ENCODE results near the gene CES4A. TPM values are rescaled to one million over a fixed set of nuclear protein-coding genes. Genes with fewer than 3 reads are reported as not detected.

Gene CES4A
- total RNA-seq, 1 donor from 2014 or later, result 18.5 TPM

DNA sequence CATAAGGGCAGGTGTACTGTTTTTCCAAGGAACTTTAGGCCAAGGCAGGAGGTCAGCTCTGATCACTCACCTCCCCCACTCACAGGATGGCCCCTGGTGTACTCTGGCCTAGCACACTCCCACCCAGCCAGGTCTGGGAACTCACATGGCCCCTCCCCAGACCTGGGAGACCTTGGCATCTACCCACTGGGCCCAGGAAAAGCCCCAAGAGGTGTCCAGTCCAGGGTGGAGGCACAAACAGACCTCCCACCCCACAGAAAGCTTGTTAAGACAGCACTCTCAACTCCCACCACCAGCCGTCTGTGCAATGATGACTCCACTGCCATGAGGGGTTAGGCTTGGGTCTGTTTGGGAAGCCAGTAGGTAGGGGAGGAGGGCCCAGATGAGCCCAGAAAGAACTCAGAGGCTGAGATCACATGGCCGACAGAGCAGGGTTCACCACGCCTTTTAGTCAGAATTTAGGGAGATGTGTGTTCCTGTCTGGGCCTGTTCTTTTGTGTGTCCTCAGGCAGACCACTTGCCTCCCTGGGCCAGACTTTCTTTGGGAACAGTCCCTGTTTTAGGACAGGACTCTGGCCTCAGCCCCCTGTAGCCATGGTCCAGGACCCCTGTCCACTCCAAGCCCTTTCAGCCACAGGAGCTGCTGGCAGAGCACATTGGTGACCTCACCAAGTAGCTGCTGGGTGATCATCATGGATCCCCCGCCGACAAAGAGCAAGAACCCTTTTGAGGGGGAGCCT, 28.5 kb downstream of the CES4A start:
- Mint-ChIP-seq H3K27me3 (ENCODE audit: low read depth) (no peaks in the 10 kb centered on the region), H3K27ac (no peak overlapping the region), H3K9me3 (no peaks in the 10 kb centered on the region), H3K36me3 (no peaks in the 10 kb centered on the region), H3K4me3 (no peak overlapping the region), H3K4me1 (peaks cover 28% of the 10 kb centered on the region)
- TF ChIP-seq, protein P1, sequence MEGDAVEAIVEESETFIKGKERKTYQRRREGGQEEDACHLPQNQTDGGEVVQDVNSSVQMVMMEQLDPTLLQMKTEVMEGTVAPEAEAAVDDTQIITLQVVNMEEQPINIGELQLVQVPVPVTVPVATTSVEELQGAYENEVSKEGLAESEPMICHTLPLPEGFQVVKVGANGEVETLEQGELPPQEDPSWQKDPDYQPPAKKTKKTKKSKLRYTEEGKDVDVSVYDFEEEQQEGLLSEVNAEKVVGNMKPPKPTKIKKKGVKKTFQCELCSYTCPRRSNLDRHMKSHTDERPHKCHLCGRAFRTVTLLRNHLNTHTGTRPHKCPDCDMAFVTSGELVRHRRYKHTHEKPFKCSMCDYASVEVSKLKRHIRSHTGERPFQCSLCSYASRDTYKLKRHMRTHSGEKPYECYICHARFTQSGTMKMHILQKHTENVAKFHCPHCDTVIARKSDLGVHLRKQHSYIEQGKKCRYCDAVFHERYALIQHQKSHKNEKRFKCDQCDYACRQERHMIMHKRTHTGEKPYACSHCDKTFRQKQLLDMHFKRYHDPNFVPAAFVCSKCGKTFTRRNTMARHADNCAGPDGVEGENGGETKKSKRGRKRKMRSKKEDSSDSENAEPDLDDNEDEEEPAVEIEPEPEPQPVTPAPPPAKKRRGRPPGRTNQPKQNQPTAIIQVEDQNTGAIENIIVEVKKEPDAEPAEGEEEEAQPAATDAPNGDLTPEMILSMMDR (IDR thresholded peaks at IDR 0.05; ENCODE audit: unreplicated experiment), result no peak
- no peak for DNase-seq (ENCODE audit: low spot score in 2 of 2, unreplicated experiment in 2 of 2)

DNA sequence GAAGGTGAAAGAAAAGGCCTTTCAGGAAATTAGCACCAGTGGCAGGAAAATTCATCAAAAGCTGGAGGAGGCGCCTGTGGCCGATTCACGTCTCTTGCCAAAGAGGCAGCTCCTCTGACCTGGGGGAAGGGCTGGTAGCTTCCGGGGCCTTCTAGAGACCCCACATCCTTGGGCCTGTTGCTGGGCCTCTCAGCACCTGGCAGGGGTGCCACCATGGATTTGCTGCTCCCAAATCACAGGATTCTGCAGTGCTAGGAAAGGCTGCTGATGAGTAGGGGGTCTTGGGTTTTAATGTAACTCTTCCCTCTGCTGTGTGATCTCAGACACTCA, 29.0 kb downstream of the CES4A start:
- TF ChIP-seq, protein P1 (IDR thresholded peaks at IDR 0.05; ENCODE audit: unreplicated experiment), result no peak
- Mint-ChIP-seq H3K27me3 (ENCODE audit: low read depth) (no peaks in the 10 kb centered on the region), H3K4me1 (peaks cover 29% of the 10 kb centered on the region), H3K9me3 (no peaks in the 10 kb centered on the region), H3K36me3 (no peaks in the 10 kb centered on the region), H3K27ac (no peak overlapping the region), H3K4me3 (no peak overlapping the region)
- DNase-seq (ENCODE audit: low spot score in 2 of 2, unreplicated experiment in 2 of 2), result no peak

DNA sequence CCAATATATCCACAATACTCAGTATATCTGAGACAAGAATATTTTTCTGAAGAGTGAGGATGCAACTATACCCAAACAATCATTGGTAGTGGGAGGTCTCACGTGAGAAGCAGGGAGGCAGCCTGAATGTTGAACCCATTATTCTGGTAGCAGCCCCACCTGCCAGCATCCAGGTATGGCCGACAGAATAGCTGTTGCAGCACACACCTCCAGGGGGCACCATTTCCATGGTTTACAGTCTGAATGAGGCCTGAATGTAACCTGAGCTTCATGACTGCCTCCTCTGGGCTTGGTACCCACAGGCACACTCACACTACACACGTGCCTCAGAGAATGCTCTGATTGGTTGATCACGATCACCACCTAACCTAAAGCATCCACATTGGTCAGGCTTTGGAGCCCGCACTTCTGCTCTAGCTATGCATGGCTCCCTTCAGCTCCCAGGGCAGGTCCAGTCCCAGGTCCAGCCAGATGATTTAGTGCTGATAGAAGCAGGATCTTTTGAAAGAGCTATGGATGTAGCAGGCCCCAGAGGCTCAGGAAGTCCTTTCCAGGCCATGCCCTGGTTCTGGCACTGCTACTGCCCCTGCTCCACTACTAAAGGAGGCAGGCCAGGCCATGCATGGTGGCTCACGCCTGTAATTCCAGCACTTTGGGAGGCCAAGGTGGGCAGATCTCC, 29.6 kb downstream of the CES4A start:
- no peaks in the 10 kb centered on the region for H3K9me3 Mint-ChIP-seq
- DNase-seq (ENCODE audit: low spot score in 2 of 2, unreplicated experiment in 2 of 2), result peak; percentile 50 to 78
- H3K27me3 Mint-ChIP-seq (ENCODE audit: low read depth), result no peaks in the 10 kb centered on the region
- H3K4me3 Mint-ChIP-seq, result no peak overlapping the region
- no peak overlapping the region for H3K27ac Mint-ChIP-seq
- TF ChIP-seq, protein P1 (IDR thresholded peaks at IDR 0.05; ENCODE audit: unreplicated experiment), result peak; percentile 70
- no peaks in the 10 kb centered on the region for H3K36me3 Mint-ChIP-seq
- H3K4me1 Mint-ChIP-seq, result peaks cover 35% of the 10 kb centered on the region

DNA sequence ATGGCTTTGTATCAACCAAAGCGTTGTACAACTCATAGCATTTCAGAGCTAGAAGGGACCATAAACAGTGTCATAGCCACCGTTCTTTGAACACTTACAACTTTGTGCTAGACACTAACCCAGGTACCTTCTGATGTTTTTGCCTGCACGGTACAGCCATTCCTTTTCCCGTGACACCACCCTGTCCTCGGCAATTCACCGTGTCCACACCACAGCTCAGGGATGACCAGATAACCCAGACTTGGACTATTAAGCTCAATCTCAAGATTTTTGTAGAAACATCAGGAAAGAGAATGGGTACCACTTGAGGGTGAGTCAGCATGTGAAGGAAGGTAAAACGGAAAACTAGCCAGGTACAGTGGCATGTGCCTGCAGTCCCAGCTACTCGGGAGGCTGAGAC, 30.8 kb downstream of the CES4A start:
- DNase-seq (ENCODE audit: low spot score in 2 of 2, unreplicated experiment in 2 of 2), result peak in 1 of 2 experiments; percentile 19
- no peak overlapping the region for H3K4me3 Mint-ChIP-seq
- no peaks in the 10 kb centered on the region for H3K27me3 Mint-ChIP-seq (ENCODE audit: low read depth)
- H3K36me3 Mint-ChIP-seq, result no peaks in the 10 kb centered on the region
- no peak overlapping the region for H3K27ac Mint-ChIP-seq
- H3K4me1 Mint-ChIP-seq, result peaks cover 32% of the 10 kb centered on the region
- H3K9me3 Mint-ChIP-seq, result no peaks in the 10 kb centered on the region
- TF ChIP-seq, protein P1 (IDR thresholded peaks at IDR 0.05; ENCODE audit: unreplicated experiment), result no peak

DNA sequence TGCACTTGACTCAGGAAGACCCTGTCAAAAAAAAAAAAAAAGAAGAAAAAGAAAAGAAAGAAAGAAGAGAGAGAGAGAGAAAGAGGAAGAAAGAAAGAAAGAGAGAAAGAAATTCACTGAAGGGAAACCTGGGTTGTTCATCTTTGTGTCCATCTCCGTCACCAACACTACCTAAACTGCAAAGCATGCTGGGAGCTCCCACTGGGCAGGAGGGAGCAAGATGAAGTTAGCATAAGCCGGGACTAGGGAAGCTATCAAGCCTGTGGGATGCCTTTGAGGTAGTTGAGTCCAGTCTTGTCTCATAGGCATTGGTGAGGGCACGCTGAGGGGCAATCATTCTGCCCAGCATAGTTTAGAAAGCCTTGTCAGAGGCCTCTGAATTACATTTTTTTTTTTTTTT, 32.9 kb downstream of the CES4A start:
- H3K4me3 Mint-ChIP-seq, result no peak overlapping the region
- H3K27ac Mint-ChIP-seq, result no peak overlapping the region
- H3K36me3 Mint-ChIP-seq, result no peaks in the 10 kb centered on the region
- DNase-seq (ENCODE audit: low spot score in 2 of 2, unreplicated experiment in 2 of 2), result no peak
- TF ChIP-seq, protein P1 (IDR thresholded peaks at IDR 0.05; ENCODE audit: unreplicated experiment), result no peak
- no peaks in the 10 kb centered on the region for H3K9me3 Mint-ChIP-seq
- H3K27me3 Mint-ChIP-seq (ENCODE audit: low read depth), result no peaks in the 10 kb centered on the region
- H3K4me1 Mint-ChIP-seq, result peaks cover 31% of the 10 kb centered on the region
